Measurements from ENCODE around the gene MACROD2.
"Not testable (repeated sequence)": the region's sequence is repeated elsewhere in the genome, so short reads cannot be mapped to it uniquely, and the experiment has no call there.

MACROD2 gene

DNA sequence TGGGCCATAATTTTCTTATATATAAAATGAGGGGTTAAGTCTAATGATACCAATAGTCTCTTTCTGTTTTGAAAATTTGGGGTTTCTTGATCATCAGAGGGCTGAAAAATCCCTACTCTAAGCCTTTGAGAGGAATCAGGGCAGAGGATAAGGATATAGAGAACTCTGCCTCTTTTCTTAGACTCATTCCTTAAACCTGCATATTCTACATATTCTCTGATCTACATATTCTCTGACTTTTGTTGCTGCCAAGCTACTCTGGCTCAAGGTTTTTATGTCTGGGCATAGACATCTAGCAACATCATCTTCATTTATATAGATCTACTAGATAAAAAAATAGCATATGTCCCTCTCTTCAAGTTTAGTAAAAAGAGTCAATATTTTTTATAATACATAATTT, 270.9 kb downstream of the MACROD2 start:
- DNase-seq (ENCODE audit: low spot score), result no peak

GRCh38 chr20:14270751-14271150, 275.4 kb downstream of the MACROD2 start:
- not testable (repeated sequence) for DNase-seq (ENCODE audit: low spot score)

GRCh38 chr20:14282140-14282539, 286.8 kb downstream of the MACROD2 start:
- no peak for DNase-seq (ENCODE audit: low spot score)

- DNase-seq (ENCODE audit: low spot score), result no peak
Observed at GRCh38 chr20:14284443-14284842, 289.1 kb downstream of the MACROD2 start.

DNA sequence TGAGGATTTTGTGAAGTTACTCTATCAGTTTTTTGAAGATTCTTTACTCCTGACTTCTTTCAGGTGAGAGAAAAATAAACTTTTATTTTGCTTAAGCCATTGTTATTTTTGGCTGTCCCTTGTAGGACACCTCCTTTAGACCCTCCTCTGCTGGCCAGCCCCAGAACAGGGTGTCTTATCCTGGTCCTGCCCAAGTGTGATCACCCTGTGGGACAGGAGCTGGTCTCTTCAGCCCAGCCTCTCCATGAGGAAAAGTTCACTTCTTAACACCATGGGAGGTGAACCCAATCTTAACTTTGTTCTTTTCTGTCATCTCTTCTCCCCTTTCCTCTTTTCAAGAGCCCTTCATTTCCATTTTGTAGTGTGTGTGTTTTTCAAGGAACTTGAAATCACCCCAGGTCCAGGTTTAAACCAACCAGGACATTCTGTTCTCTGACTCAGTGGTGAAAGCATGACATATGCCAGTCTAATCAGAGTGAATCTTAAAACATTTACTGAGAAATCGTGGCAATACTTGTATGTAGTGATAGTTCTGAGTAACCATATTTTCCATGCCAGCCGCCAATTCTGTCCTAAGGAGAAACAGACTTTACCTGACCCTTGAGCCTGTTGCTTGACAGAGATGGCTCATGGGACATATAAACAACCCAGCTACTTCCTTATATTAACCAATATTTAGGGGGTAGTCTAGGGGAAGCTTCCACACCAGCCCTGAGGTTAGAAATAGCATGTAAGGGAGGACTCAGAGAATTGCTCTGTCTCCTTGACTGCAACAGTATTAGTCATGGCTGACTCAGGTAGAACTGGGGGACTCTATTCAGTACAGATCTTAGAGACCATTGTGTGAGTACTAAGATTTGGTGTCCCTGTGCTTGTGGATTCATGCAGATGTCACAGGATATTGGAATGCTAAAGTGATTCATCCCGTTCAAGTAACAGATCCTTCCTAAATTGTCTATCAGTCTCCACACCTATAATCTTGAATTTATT, 293.3 kb downstream of the MACROD2 start:
- DNase-seq (ENCODE audit: low spot score), result peak; percentile 72

DNA sequence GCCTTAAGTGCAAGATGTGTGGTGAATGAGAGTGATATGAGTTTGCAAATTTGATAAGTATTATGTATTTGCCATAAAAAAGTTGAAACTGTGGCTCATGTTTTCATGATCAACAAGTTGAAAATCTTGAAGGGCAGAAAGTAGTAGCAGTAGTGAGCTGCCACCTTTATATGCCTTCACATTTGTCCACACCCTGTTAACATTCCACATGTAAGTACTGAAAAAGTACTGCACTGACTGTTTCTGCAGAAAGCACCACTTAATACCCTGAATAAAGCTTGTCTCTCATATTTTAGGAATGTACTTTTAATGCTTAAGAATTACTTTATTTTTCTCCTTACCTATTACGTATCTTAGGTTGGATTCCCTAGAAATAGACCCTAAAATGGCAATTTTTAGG, 296.2 kb downstream of the MACROD2 start:
- no peak for DNase-seq (ENCODE audit: low spot score)

DNA sequence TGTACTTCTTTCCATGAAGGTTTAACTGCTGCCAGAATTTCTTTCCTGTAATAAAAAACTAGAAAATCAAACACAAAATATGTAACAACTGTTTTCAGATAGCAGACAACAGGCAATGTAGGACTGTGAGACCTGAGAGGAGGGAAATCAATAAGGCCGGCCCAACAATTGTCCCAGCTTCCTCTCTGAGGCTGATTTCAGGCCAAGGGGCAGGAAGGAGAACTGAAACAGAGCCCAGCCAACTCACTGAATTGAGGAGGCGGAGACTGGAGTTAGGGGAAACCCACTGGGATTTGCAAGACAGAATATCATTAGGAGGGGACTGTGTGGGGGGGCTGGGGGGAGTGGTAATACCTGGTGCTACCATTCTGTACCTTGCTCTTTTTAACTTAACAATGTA, 299.9 kb downstream of the MACROD2 start:
- DNase-seq (ENCODE audit: low spot score), result peak; percentile 1

DNA sequence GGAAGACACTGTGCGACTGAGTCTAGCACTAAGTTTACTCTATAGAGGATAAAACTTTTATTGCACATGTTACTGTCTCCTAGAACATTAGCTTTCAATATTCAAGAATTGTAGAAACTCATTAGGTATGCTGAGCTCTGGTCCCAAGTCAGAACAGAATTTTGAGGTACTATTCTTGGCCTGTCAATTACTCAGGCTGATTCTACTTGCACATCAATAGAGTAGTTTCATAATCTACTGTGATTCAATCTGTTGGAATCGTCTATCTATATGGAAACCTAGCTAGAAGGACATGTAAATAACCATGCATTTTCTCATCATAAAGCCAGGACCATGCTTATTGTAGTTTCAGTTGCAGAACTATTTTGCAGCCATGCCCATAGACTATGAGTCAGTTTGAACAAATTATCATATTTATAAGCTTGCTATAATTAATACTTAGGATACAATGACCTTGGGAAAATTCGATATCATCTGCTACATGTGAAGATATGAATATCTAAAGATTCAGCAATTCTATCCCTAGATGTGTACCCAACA, 300.5 kb downstream of the MACROD2 start:
- no peak for DNase-seq (ENCODE audit: low spot score)

DNA sequence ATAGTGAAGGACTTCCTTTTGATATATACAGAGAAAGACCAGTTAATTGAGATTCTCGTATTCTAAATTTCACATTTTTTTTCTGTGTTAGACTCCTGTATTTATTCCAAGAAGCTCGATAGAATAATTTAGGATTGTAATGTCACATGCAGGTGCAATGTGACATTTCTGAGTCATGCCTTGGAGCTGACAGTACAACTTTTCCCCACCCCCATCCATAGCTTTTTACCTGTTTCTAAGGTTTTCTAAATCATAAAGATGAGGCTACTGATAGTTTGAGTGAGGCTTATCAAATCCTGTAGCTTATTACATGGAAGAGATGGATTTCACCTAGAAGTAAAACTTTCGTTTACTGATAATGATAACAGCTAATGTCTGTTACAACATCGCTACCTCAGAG, 304.5 kb downstream of the MACROD2 start:
- DNase-seq (ENCODE audit: low spot score), result no peak

DNA sequence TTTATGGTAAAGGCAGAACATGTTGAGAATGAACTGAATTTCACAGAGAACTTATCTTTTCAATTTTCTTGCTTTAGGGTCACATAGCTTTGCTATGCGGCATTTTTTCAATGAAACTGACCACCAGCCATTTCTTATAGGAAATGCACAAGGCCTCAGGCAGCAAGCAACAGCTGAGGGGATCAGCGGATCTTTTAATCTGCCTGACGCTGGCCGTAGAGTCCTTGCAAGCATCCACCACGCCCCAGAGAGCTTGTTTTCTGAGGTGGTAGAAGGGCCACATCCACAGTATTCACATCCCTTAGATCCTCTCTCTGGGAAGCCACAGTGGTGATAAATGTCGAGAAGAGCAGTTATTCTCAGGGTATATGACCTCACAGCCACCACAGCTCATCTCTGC, 307.8 kb downstream of the MACROD2 start:
- DNase-seq (ENCODE audit: low spot score), result no peak

DNA sequence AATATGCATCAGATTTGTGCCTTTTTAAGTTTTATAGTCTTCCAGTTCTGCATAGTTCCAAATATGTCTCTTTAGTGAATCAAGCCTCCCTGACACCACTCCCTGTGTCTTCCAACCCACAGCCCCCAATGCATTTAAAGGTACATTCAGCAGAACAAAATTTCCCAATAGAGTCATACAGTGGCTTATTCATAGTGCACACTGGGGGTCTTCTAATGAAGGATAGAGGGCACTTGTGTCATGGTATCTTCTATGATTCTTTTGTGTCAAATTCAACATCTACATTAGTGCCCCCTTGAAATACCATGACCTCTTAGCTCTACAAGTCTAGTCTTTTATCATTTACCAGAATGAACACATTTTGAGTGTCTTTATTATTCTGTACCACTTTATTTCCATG, 308.3 kb downstream of the MACROD2 start:
- DNase-seq (ENCODE audit: low spot score), result no peak

- no peak for DNase-seq (ENCODE audit: low spot score)
Observed at GRCh38 chr20:14304472-14304871, 309.2 kb downstream of the MACROD2 start.

DNA sequence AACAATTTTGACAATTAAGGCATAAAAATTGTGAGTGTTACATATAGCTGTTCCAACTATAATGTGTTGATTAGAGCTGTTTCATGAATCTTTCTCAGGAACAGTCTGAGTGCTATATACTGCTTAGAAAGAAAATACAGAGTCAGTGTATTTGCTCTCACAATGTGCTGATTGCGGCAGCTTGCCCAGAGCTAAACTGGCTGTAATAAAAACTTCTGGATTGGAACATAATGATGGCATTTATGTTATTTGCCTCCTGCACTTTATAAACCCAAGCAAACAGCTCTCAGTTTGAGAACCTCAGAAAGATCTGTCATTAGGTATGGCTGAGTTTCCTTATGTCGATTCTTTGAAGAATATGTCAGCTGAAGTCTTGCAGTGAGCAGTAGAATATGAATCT, 312.6 kb downstream of the MACROD2 start:
- no peak for DNase-seq (ENCODE audit: low spot score)

GRCh38 chr20:14310977-14311627, 315.8 kb downstream of the MACROD2 start:
- DNase-seq (ENCODE audit: low spot score), result no peak

DNA sequence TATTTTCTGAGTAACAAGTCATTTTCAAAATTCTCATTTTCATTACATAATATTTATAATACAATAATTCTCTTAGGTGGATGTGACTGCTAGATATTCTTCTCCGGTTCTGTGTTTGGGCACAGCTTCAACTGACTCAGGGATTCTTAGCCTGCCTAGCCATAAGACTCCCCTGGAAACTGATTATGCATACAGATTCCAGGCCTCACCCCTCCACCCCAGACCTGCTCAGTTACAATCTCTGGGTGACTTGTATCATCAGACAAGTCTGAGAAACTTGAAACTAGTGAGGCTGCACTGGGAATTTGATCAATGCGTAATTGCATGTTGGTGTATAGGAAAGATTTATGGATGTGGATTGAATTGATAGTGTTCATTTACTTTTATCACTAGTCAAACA, 316.7 kb downstream of the MACROD2 start:
- DNase-seq (ENCODE audit: low spot score), result no peak

- DNase-seq (ENCODE audit: low spot score), result no peak
Observed at GRCh38 chr20:14313341-14314020, 318.2 kb downstream of the MACROD2 start.

DNA sequence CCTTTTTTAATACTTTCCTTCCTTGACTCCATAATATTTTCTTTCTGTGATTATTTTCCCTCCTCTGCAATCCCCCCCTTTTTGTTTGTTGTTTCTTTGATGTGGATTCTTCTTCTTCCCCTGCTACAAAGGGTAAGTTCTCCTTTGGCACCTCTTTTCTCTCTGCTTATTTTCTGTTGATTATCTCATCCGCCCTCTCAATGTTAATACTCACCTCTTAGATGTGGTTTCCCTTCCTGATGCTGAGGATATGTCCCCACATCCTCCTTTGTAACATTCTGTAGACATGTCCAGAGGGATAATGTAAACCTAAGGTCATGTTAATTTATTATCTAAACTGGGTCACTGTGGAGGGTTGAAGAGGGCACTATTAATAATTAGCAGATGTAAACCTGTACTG, 324.4 kb downstream of the MACROD2 start:
- no peak for DNase-seq (ENCODE audit: low spot score)

DNA sequence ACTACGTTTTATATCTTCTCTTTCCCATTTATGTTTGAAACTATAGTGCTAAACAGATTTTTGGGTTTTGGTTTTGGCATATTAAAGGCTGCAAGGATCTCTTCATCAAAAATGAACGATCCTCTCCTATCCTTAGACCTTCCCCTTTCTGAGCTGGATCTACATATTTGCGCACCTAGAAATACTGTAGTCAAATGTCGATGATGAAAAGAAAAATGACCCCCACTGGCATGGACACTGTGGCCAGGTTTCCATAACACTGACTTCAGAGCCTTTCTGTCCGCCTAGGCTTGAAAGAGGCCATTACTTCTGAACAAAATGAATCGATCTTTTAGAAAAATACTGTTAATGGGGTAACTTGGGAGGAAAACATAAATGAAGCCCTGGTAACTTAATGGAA, 336.3 kb downstream of the MACROD2 start:
- DNase-seq (ENCODE audit: low spot score), result no peak

DNA sequence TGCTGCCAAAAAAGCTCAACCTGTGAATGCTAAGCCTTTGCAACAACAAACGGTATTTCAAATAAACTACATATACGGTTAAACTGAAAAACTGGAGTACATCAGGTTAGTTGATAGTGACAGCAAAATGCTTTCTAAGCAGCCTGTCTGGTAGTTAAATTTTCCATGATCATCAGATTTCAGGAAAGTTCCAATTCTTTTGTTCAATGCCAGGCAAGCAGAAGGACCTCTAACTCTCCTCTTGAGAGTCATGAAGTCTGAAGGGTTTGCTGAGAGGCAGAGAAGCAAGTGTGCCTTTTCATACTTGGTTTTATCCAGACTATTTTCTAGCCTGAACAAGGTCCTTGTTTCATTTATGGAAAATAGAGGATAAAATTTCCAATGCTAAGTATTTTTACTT, 337.6 kb downstream of the MACROD2 start:
- no peak for DNase-seq (ENCODE audit: low spot score)

DNA sequence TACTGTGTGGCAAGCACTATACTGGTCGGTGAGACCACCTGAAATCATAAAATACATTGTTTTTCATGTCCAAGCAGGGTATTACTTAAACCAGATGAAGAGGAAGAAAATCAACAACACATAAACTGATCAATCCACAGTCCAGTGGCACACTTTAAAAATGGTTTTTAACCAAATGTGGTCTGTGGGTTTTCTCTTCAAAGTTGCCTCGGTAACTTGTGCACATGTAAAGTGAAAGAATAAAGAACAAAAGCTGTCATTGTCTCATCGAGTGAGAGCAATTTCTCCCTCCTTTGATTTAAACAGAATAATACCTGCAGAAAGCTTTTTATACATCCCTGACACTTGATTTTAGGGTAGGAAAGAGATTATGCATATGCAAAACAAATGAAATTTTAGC, 338.4 kb downstream of the MACROD2 start:
- DNase-seq (ENCODE audit: low spot score), result no peak

GRCh38 chr20:14334306-14334930, 339.1 kb downstream of the MACROD2 start:
- DNase-seq (ENCODE audit: low spot score), result peak; percentile 53

GRCh38 chr20:14335052-14335451, 339.7 kb downstream of the MACROD2 start:
- no peak for DNase-seq (ENCODE audit: low spot score)

Measured in kidney capillary endothelial cell (primary cell).